D721Med (cell line): ENCODE results near the gene FILIP1L.

Source experiments
- DNase-seq: peaks from one replicate; pipeline ENCODE4 v3.0.0; 2011; ENCODE audit warnings: low spot score; ENCODE audit not compliant: insufficient read length
- FAIRE-seq: peaks from 2 replicates; lab custom pipeline; 2011; peaks lifted over from hg19 to GRCh38; lab: Jason Lieb, UNC
- TF ChIP-seq, protein P1 (sequence below): IDR thresholded peaks from 2 replicates; pipeline ENCODE4 v1.5.1; 2012; ENCODE audit warnings: mild to moderate bottlenecking, control low read depth; ENCODE audit not compliant: insufficient read depth; ENCODE audit errors: missing control alignments

Gene FILIP1L

DNA sequence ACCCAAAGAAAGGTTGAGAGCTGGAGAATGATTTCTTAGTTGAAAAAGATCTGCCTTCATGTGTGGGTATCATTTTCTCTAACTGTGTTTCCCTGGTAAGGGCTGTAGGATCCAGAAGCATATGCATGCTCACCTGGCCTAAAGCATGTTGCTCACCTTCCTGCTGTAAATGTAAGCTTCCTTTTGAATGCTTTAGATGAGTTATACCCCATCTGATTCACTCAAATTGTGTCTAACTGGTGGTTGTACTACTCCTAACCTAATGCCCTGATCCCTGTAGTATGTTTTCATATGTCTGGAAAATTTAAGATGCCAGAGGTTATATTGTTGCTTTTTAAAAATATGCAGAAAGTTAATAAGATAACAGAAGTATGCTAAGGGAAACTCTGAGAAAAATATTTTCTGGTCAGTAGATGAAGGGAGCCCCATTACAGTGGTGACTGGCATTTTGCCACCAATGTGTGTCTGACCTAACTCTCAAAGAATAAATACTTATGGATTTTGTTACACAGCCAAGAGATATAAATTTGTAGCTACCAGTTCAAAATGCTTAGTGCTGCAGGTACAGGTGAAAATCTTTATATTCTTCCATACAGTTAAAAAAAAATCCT lies 7.7 kb downstream of the FILIP1L start:
- FAIRE-seq = no peak

DNA sequence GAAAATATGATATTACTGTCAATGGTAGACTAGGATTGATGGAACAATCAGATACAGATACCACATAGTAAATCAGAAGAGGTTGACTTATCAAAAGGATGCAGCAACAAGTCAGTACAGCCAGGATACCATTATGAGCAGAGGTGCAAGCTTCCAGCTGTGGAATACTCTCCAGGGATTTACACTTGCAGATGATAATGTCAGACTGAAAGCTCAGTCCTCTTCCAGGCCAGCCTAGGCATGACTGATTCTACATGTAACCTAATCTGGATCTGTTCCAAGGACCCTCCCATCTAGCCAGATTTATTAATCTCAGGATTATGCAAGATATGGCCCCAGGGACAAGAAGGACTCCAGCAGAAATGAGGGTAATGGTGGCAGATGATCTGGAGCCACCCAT lies 8.2 kb downstream of the FILIP1L start:
- FAIRE-seq (no peak), DNase-seq (no peak)
- TF ChIP-seq, protein P1, sequence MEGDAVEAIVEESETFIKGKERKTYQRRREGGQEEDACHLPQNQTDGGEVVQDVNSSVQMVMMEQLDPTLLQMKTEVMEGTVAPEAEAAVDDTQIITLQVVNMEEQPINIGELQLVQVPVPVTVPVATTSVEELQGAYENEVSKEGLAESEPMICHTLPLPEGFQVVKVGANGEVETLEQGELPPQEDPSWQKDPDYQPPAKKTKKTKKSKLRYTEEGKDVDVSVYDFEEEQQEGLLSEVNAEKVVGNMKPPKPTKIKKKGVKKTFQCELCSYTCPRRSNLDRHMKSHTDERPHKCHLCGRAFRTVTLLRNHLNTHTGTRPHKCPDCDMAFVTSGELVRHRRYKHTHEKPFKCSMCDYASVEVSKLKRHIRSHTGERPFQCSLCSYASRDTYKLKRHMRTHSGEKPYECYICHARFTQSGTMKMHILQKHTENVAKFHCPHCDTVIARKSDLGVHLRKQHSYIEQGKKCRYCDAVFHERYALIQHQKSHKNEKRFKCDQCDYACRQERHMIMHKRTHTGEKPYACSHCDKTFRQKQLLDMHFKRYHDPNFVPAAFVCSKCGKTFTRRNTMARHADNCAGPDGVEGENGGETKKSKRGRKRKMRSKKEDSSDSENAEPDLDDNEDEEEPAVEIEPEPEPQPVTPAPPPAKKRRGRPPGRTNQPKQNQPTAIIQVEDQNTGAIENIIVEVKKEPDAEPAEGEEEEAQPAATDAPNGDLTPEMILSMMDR = no peak

More for the DNA sequence above, 7.7 kb downstream of the FILIP1L start:
- no peak for DNase-seq
- TF ChIP-seq, protein P1 = no peak

DNA sequence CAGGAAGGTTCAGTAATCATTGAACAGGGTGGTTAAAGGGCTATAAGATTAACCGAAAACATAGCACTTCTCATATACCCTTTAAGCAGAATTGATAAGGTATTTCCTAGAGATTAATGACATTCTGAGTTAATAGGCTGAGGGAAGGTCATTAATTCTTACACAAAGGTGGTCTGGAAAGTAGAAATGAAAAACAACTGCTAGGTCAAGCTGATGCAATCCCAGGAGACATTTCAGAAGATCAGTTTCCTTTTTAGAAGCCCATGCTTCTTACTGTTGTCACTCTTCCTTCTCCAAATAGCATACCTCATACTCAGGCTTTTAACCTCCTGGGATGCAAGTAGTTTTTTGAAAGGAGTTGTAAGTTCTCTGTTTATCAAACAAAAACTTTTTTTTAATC lies 8.8 kb downstream of the FILIP1L start:
- TF ChIP-seq, protein P1 = no peak
- DNase-seq = no peak
- FAIRE-seq = no peak

DNA sequence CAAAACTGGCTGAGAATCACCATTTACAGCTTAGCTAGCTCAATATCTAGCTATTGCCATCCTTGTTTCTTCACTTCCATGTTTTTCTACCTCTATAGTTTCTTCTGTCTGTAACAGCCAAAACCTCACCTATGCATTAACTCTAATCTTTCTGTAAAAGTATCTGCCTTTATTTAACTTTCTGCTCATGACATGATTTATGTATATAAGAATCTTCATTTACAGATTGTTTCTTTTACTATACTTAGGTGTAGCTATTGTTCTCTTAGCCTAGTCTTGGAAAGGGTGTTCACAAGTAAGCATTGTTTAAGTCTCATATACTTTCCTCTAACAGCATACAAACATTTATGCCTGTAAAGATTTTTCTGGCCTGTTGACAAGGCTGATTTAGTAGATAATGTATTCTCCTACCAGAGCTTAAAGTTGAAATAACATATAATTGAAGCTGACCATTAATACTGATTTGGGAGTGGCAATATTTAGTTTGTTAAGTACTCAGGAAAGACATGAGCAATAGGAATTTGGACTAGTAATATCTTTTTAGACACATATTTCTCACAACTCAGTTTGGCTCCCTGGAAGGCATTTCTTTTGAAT lies 9.4 kb downstream of the FILIP1L start:
- TF ChIP-seq, protein P1 = no peak
- DNase-seq = no peak
- FAIRE-seq = no peak

DNA sequence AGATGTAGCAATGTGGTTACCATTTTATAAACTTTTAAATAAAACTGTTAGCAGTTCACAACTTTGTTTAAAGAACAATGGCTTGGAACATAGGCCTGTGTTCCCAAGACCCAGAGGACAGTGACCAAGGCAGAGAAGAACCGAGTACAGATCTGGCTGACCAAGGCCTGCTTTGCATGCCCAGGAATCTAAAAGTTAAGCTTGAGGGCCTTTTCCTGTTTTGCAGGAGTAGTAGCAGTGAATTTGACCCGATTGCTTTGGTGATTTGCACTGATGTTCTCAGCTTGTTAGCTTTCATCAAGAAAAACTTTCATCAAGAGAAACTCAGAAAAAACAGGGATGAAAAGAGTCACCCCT lies 9.9 kb downstream of the FILIP1L start:
- DNase-seq = no peak
- no peak for FAIRE-seq
- TF ChIP-seq, protein P1 = no peak

DNA sequence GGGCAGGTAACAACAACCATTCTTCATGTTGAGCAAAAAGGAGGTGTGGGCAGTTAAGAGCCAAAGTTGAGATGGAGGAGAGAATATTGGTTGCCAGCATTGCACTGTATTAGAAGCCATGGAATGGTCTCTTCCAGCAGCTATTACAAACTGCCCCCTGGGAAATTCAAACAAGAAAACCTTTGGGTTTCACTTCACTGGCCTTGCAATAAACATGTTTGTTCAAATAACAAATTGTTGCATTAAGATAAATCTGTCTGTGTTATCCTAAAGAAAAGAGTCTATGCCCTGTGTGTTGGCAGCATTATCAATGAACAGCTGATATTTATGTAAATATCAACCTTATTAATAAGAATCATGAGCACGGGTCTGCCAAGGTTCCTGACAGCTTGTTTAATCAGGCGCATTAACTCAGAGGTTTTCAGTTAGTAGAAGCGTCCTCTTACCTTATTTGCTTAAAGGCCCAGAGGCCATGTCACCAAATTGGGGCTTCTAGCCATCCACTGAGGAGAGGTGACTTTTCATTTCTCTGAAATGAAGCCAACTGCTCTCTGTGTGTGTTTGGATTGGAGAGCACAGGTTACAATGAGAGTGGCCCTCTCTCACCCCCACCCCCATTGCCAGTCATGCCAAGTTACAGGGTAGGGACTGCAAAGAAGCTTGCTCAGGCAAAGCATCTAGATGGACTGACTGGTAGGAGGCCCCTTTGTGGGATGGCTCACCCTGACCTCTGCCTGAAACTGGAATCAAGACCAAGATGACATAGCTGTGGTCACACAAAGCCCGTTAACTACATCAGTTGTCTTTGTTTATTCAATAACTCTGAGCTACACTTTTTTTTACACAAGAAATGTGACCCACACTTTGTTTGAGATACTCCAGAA lies 10.5 kb downstream of the FILIP1L start:
- FAIRE-seq (no peak), DNase-seq (no peak)
- TF ChIP-seq, protein P1 = no peak

DNA sequence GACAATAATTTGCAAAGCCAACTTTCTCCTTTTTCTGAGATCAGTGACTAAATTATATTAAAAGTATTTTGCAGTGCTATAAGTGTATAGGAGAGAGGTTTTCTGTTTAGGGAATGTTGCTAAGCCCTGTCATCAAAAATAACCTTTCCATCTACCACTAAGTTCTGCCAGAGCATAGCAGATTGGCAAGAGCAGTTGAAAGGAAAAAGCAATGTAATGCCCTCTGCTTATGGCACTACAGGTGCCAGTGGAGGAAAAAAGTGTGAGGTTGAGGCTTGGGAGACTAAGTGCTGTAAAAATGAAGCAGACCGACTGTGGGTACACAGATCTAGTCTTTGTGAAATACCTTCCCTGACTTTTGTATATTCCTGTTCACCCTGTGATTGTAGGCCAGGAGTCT lies 11.5 kb downstream of the FILIP1L start:
- TF ChIP-seq, protein P1 = no peak
- FAIRE-seq = no peak
- DNase-seq = no peak
